Measurements from ENCODE around the gene PRKCA.

PRKCA gene

DNA sequence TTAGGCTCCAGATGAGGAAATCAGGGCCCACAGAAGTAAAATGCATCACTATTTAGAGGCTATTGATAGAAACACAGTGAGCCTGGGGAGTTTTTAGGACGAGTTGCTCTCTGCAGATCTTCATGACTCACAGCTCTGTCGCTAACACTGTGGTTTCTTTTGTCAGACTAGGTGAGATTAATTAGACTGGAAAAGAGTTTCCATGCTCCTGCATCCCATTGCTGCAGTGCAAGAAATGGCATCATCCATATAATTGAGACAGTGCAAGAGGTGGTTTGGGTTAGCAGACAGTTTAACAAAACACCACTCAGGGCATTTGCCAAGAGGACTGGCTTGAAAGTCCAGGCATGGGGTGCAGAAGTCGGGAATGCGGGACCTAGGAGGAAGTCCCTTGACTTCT, 333.7 kb downstream of the PRKCA start:
- FAIRE-seq (no peak), DNase-seq (ENCODE audit: insufficient read length) (no peak)

DNA sequence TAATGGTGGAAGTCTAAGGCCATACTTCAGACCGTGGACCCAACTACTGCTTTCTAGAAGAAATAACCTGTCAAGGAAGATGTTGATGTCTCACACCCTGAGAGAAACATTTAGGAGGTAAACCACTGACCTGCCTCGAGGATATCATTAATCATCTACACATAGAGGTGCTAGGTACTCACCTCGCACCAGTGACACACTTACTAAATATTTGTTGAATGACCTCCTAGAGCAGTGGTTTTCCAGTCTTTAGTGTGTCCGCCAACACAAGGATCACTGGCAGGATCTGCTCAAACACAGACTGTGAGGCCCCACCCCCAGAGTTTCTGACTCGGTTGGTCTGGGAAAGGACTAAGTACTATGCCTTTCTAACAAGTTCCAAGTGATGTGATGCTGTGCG, 335.1 kb downstream of the PRKCA start:
- TF ChIP-seq POLR2A (IDR thresholded peaks at IDR 0.05; ENCODE audit: low read depth, low read length) (no peak), POLR2AphosphoS5 (IDR thresholded peaks at IDR 0.05; ENCODE audit: low read depth, low read length) (no peak), TAF1 (IDR thresholded peaks at IDR 0.05; ENCODE audit: borderline replicate concordance, low read depth, low read length) (no peak)
- FAIRE-seq: no peak
- no peak for DNase-seq (ENCODE audit: insufficient read length)

More for the DNA sequence above, 333.7 kb downstream of the PRKCA start:
- TF ChIP-seq POLR2AphosphoS5 (IDR thresholded peaks at IDR 0.05; ENCODE audit: low read depth, low read length) (no peak), POLR2A (IDR thresholded peaks at IDR 0.05; ENCODE audit: low read depth, low read length) (no peak), TAF1 (IDR thresholded peaks at IDR 0.05; ENCODE audit: borderline replicate concordance, low read depth, low read length) (no peak)

DNA sequence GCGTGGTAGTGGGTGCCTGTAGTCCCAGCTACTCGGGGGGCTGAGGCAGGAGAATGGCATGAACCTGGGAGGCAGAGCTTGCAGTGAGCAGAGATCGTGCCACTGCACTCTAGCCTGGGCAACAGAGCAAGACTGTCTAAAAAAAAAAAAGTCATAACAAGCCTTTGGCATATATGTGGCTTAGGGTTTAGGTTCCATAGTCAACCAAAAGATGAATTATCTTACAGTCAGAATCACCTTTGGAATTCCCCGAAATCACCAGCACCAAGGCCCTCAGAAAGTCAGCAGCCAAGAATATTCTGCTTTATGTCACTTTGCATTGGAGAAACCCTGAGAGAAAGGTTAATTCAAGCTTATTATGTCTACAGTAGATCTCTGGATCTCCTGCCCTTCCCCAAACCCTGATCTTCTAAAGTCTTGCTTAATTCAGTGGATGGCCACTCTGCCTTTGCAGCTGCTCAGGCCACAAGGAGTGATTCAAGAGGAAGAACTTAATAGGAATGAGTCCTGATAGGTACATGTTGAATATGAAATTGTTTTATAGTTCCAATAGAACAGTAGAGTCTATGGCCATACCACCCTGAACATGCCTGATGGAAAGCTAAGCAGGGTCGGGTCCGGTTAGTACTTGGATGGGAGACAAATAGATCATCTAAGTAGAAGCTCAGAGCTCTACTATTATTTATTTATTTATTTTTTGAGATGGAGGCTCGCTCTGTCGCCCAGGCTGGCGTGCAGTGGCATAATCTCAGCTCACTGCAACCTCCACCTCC, 336.5 kb downstream of the PRKCA start:
- TF ChIP-seq TAF1 (IDR thresholded peaks at IDR 0.05; ENCODE audit: borderline replicate concordance, low read depth, low read length) (no peak), POLR2AphosphoS5 (IDR thresholded peaks at IDR 0.05; ENCODE audit: low read depth, low read length) (no peak), POLR2A (IDR thresholded peaks at IDR 0.05; ENCODE audit: low read depth, low read length) (no peak)
- DNase-seq (ENCODE audit: insufficient read length) (no peak), FAIRE-seq (no peak)

DNA sequence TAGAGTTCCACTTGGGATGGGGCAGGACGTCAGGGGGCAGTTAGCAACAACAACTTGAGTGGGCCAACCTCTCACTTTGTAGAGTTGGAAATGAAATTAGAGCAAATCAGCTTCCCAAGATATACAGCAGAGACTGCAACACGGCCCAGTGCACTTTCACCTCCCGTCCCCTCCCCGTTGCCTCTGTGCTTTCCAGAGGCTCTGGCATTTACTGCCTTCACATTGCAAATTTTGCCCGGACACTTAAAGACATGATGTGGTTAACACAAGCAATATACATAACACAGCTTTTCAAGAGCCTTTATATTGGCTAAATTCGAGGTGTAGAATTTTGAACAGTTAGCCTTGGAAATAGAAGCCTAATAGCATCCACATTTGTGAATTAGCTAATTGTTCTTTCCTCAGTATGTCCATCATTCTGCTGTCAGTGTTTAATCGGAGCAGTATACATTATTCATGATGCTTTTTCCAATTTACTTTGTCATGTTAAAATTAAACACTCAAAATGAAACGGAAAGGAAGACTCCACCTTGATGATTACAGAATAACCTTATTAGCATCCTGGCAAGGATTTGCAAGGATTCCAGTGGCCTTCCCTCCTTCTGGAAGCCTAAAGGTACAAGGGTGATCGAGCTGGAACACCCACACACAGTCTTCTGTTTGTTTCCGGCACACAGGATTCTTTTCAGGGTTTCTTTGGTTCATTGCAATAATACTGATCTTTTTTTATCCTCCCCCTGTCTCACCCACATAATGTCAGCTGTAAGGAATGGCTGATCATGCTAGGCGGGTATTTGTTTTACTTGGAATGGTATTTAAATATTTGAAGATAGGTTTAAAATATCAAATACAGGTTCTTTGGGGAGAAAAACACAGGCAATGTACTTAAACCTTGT, 341.6 kb downstream of the PRKCA start:
- TF ChIP-seq TAF1 (IDR thresholded peaks at IDR 0.05; ENCODE audit: borderline replicate concordance, low read depth, low read length) (no peak), POLR2AphosphoS5 (IDR thresholded peaks at IDR 0.05; ENCODE audit: low read depth, low read length) (no peak), POLR2A (IDR thresholded peaks at IDR 0.05; ENCODE audit: low read depth, low read length) (no peak)
- no peak for DNase-seq (ENCODE audit: insufficient read length)
- no peak for FAIRE-seq

DNA sequence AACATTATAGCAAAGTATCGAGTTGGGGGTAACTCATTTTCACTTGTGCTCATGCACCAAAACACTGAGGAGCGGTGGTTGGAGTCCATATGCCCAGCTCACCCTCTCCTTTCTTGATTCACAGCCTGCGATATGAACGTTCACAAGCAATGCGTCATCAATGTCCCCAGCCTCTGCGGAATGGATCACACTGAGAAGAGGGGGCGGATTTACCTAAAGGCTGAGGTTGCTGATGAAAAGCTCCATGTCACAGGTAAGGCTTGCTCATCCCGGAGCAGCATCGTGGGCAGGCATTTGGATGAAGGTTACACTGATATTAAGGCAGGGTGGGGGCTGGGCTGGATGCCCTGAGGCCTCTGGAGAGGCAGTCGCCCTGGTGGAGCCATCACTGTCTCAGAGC, 342.8 kb downstream of the PRKCA start:
- no peak for FAIRE-seq
- no peak for DNase-seq (ENCODE audit: insufficient read length)
- no peak for TF ChIP-seq TAF1 (IDR thresholded peaks at IDR 0.05; ENCODE audit: borderline replicate concordance, low read depth, low read length)
- TF ChIP-seq POLR2A (IDR thresholded peaks at IDR 0.05; ENCODE audit: low read depth, low read length): no peak
- no peak for TF ChIP-seq POLR2AphosphoS5 (IDR thresholded peaks at IDR 0.05; ENCODE audit: low read depth, low read length)

DNA sequence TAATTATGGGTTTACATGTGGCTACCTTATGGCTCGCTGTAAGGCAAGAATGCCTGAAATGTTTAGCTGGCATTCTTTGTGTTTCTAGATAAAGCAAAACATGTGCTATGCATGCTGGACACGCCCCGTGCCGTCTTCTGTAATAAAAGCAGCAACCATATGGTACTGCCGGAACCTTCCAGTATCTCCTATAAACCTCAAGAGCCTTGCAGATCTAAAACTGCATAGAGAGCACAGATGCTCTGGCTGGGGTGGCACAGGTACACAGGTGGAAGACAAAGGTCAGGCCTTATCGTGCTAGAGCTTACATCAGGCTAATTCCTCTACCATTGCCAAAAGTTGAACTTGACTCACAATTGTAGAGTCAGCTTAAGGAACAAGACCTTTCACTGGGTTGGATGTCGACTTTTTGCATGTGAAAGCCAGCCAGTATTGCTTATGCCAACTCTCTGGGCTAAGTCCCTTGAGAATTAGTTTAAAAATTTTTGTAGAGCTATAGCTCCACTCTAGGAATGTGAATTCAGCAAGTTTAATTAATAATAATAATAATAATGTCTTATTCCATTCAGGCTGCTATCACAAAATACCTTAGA, 345.1 kb downstream of the PRKCA start:
- FAIRE-seq (no peak), DNase-seq (ENCODE audit: insufficient read length) (no peak)
- TF ChIP-seq TAF1 (IDR thresholded peaks at IDR 0.05; ENCODE audit: borderline replicate concordance, low read depth, low read length) (no peak), POLR2AphosphoS5 (IDR thresholded peaks at IDR 0.05; ENCODE audit: low read depth, low read length) (no peak), POLR2A (IDR thresholded peaks at IDR 0.05; ENCODE audit: low read depth, low read length) (no peak)

DNA sequence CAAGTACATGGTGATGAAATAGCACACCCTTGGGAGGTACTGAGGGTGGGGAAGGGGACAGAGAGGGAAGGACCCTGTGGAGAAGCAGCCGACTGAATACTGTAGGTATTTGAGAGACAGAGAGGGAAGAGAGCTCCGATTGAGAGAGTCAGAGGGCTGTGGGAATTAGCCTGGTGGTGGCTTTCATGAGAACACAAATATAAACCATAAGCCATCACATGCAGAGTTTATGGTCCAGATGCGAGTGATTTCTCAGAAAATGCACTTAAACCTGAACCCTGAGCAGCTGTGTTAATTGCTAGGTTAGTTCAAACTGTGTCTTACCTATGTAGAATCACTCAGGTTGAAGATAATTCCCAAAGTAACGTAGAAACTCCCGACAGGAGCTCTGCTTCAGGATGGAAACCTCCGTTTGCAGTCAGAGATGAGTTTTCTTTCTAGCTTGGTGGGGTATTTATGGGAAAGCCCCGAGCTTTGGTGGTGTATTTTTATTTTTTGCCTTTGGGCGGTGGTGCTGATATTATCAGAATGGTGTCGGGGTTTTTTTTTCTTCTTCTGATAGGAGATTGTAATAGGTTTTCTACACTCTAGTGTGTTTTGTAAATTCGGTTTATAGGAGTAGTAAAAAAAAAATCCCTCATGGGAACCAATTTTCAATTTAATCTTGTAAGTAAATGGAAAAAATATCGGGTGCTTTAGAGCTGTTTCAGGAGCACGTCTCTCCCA, 347.6 kb downstream of the PRKCA start:
- FAIRE-seq (no peak), DNase-seq (ENCODE audit: insufficient read length) (no peak)
- TF ChIP-seq POLR2A (IDR thresholded peaks at IDR 0.05; ENCODE audit: low read depth, low read length) (no peak), POLR2AphosphoS5 (IDR thresholded peaks at IDR 0.05; ENCODE audit: low read depth, low read length) (no peak), TAF1 (IDR thresholded peaks at IDR 0.05; ENCODE audit: borderline replicate concordance, low read depth, low read length) (no peak)

DNA sequence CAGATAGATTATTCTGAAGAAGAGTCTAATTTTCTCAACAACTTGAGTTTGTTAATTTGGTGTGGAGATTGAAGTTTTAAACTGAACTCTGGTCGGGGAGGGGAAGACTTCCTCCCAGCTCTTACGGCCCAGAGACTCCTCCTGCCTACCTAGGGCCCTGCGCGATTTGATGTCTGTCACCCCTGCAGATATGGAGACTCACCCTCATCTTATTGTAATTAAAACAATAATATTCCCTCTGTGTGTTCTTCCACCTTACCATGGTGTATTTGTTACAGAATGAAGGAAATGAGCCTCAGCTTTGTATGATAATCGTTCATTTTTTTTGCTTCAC, 348.1 kb downstream of the PRKCA start:
- DNase-seq (ENCODE audit: insufficient read length) (no peak), FAIRE-seq (no peak)
- TF ChIP-seq TAF1 (IDR thresholded peaks at IDR 0.05; ENCODE audit: borderline replicate concordance, low read depth, low read length) (no peak), POLR2A (IDR thresholded peaks at IDR 0.05; ENCODE audit: low read depth, low read length) (no peak), POLR2AphosphoS5 (IDR thresholded peaks at IDR 0.05; ENCODE audit: low read depth, low read length) (no peak)

DNA sequence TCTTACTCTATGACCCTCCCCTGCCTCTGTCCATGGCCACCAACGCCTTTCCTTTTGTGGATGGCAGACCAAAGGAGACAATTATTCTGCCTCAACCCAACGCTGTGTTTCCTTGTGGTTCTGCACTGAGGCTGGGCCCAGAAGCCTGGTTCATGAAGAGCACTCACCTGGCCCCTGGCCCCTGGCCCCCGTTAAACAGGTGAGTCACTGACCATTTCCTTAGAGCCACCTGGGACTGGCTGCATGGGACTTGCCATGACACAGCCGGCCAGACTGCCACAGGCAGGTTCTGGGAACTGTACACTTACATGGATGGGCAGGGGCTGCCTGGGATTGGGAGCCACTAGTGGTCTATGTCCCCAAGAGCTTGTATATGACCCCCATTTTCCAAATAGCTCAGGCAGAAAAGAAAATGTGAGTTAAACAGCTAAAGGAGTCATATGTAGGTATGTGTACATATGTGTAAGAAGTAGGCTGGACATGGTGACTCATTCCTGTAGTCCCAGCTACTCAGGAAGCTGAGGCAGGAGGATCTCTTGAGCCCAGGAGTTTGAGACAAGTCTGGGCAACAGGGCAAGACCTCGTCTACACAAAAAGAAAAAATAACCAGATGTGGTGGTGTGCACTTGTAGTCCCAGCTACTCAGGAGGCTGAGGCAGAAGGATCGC, 350.6 kb downstream of the PRKCA start:
- FAIRE-seq (no peak), DNase-seq (ENCODE audit: insufficient read length) (no peak)
- TF ChIP-seq POLR2A (IDR thresholded peaks at IDR 0.05; ENCODE audit: low read depth, low read length) (no peak), POLR2AphosphoS5 (IDR thresholded peaks at IDR 0.05; ENCODE audit: low read depth, low read length) (no peak), TAF1 (IDR thresholded peaks at IDR 0.05; ENCODE audit: borderline replicate concordance, low read depth, low read length) (no peak)

DNA sequence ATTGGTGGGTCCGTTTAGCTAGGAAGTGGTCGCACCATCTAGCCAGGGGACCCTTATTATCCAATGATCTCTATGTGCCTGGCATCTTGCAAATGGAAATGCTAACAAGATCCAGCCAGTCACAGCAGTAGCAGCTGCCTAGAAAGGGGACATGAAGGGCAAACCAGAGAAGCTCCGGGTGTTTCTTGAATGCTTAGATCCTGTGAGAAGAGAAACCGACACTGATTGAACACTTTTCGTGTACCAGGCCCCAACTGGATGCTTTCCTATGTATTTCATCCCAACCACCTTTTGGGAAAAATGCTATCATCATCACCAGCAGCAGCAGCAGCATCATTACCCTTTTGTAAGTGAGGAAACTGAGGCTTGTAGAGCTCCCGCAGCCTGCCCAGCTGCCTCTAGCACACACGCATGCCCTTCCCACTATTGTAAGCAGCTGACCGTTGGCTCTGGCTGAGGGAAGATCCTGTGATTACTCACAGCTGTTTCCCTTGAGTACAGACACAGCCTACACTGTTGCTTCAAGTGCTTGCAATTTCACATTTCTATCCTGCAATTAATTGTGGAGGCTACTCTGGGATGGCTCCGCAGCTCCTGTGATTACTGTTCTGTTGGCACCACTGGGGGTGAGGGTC, 351.8 kb downstream of the PRKCA start:
- FAIRE-seq (no peak), DNase-seq (ENCODE audit: insufficient read length) (no peak)
- TF ChIP-seq POLR2AphosphoS5 (IDR thresholded peaks at IDR 0.05; ENCODE audit: low read depth, low read length) (no peak), POLR2A (IDR thresholded peaks at IDR 0.05; ENCODE audit: low read depth, low read length) (no peak), TAF1 (IDR thresholded peaks at IDR 0.05; ENCODE audit: borderline replicate concordance, low read depth, low read length) (no peak)
